GM19324 (cell line): ENCODE data around the gene KIF4A.
"Not testable (repeated sequence)": the region's sequence is repeated elsewhere in the genome, so short reads cannot be mapped to it uniquely, and the experiment has no call there.

ENCODE experiments used
- ATAC-seq: cut with Tn5 transposase; IDR thresholded peaks from one replicate; pipeline ENCODE4 v1.9.1; 2021; ENCODE audit warnings: mild to moderate bottlenecking, moderate library complexity; ENCODE audit not compliant: unreplicated experiment, low FRiP score

Gene KIF4A

GRCh38 chrX:70289168-70289792, 624 bp upstream of the KIF4A start:
- ATAC-seq = no peak

DNA sequence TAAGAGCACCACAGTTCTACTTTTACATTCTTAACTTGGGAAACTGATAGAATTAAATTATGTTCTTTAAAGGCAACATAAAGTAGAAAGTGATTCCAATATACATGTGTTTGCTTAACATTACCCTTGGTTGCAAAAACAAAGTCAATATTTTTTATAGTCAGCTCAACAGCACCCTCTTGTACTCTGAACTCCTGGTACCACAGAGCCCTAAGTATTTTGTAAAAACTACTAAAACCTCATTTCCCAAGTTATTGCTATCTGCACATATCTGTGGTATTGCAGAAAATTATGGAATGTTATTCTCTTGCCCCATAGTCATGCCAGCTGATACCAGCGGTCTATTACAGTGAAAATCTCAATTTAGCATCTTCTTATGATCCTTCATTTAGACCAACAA, 2.9 kb downstream of the KIF4A start:
- no peak for ATAC-seq

- no peak for ATAC-seq
These were observed 3.7 kb downstream of the KIF4A start for GRCh38 chrX:70293621-70294020.

- no peak for ATAC-seq
These were observed 11.8 kb downstream of the KIF4A start for GRCh38 chrX:70301716-70302115.

GRCh38 chrX:70313503-70313902, 23.6 kb downstream of the KIF4A start:
- no peak for ATAC-seq

DNA sequence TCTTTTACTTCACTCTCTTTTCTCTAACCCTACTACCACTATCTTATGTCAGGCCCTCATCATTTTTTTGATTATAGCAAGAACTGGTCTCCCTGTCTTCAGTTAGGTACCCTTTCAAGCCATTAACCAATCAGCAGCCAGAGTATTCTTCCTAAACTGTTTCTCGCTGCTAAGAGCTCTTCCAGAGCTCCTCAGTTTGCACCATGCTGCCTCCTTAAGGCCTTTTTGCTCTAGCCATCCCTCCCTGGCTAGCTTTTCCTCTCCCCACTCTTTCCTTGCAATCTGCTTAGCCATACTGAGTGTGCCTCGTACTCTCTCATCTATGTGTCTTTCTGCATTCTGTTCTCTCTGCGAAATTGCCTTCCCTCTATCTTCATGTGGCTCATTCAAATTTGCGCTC, 32.9 kb downstream of the KIF4A start:
- ATAC-seq = no peak

DNA sequence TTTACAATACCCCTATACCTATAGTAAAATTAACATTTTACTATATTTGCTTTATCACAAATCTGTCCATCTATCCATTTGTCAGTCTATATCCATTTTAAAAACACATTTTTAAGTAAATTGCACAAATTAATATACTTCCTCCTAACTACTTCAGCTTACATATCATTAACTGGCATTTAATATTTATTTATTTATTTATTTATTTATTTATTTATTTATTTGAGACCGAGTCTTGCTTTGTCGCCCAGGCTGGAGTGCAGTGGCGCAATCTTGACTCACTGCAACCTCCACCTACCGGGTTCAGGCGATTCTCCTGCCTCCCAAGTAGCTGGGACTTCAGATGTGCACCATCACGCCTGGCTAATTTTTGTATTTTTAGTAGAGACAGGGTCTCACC, 33.7 kb downstream of the KIF4A start:
- ATAC-seq = not testable (repeated sequence)

DNA sequence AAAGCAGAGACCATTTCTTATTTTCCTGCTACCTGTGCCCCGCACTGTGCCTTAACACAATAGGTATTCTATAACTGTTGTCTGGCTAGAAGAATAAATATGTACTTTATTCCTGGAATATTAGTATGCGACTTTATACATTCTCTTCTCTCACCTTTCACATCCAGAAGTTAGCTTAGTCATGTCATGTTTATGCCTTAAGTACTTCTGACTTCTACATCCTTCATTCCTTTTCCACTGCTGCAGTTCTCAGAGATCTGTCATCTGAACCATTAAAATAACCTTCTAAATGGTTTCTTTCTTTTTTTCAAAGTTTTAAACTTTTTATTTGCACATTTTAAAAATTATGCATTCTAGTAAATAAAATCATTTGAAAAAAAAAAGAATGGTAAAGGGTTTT, 34.4 kb downstream of the KIF4A start:
- ATAC-seq = no peak

DNA sequence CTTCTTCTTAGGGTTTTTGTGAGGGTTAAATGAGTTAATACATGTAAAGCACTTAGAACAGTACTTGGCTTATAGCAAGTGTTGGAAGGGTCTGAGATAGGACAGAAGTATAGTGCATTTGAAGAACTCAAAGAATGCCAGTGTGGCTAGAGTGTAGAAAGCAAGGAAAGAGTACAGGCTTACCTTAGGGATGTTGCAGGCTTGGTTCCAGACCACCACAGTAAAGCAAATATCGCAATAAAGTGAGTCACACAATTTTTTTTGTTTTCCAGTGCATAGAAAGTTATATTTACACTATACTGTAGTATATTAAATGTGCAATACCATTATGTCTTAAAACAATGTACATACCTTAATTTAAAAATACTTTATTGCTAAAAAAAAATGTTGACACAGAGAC, 41.3 kb downstream of the KIF4A start:
- no peak for ATAC-seq

DNA sequence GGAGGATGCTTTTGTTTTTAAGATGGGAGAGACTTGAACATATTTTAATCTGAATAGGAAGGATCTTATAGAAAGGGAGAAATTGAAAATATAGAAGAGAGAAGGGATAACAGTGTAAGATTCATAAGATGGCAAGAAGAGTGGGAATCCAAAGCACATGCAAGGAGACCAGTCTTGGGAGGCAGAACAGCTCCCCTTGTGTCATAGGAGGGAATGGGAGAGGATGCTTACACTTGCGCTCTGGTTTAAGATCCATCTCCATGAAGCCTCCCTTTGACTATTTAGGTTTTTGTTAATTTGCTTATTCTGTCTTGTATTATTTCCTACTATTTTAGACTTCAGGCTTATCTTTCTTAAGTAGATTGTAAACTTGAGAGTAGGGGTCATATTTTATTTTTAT, 42.7 kb downstream of the KIF4A start:
- ATAC-seq = no peak

GRCh38 chrX:70336767-70337166, 46.9 kb downstream of the KIF4A start:
- peak; percentile 96 for ATAC-seq

DNA sequence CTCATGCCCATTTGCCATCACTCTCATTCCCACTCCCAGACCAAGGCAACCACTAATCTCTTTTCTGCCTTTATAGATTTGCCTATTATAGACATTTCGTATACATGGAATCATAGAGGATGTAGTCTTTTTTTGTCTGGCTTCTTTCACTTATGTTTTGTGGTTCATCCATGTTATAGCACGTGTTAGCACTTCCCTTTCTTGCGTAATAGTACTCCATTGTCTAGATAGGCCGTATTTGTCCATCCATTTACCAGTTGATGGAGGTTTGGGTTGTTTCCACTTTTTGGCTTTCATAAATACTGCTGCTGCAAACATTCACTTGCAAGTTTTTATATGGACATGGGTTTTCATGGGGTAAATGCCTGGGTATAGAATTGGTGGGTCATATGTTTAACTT, 48.4 kb downstream of the KIF4A start:
- ATAC-seq = no peak

DNA sequence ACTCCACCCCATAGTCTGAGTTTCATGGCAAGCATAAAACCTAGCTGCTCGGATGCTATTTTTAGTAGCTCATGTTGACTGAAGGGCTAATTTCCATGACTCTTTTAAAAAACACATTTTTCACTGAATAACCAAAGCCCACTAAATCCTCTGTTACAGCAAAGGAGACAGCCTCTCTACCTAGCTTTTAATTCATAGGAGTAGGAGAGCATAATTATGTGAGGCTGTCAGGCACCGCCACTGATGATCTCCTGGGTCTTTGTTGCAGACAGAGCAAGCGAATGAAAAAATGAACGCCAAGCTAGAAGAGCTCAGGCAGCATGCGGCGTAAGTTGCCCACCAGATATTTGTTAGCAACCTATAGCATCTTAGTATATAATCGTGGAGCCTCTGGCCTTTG, 53.5 kb downstream of the KIF4A start:
- ATAC-seq = no peak

- no peak for ATAC-seq
These were observed 56.6 kb downstream of the KIF4A start for GRCh38 chrX:70346418-70347070.

- not testable (repeated sequence) for ATAC-seq
These were observed 58.9 kb downstream of the KIF4A start for GRCh38 chrX:70348825-70349224.

GRCh38 chrX:70349367-70350125, 59.6 kb downstream of the KIF4A start:
- not testable (repeated sequence) for ATAC-seq

DNA sequence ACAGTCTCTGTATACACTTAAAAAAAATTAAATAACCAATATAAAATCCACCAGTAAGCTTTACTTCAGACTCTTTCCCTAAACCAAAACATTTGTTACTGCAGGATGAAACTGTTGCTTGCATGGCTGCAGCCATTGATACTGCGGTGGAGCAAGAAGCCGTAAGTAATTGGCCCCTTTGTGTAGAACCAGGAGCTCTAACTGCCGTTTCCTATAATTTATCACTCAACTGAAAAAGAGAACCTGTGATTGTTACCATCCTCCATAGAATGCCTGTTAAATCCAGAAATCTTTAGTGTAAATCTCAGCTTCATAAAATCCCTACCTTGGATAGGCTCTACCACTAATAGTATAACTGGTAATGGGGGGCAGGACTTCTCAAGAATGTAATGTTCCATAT, 62.6 kb downstream of the KIF4A start:
- no peak for ATAC-seq

- ATAC-seq = no peak
These were observed 63.6 kb downstream of the KIF4A start for GRCh38 chrX:70353514-70353913.

GRCh38 chrX:70354716-70355115, 64.8 kb downstream of the KIF4A start:
- ATAC-seq = no peak

DNA sequence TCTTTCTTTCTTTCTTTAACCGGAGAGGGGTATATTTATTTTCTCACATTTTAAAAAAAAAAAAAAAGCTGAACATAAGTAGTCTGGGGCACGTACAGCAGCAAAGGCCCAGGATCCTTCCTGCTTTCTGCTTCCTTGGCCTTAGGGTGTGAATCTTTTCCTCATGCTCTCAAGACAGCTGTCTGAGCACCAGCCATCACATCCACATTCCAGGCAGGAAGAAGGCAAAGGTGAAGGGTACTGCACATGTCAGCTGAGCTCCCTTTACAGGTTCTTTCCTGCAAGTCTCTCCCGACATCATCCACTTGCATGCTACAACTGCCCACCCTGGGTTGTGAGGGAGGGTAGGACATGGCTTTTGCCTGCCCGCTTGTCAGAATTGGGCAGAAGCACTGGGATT, 69.6 kb downstream of the KIF4A start:
- ATAC-seq = no peak

GRCh38 chrX:70360366-70360765, 70.5 kb downstream of the KIF4A start:
- ATAC-seq = no peak

- ATAC-seq = not testable (repeated sequence)
These were observed 78.8 kb downstream of the KIF4A start for GRCh38 chrX:70368731-70369130.
